ENCODE results near the gene TRIM43.
"Not testable (repeated sequence)": the region's sequence is repeated elsewhere in the genome, so short reads cannot be mapped to it uniquely, and the experiment has no call there.

- not testable (repeated sequence) for TF ChIP-seq CTCF (conservative IDR thresholded peaks at IDR 0.05; ENCODE audit: low read depth, low read length); POLR2A (IDR thresholded peaks at IDR 0.05; ENCODE audit: low read depth, low read length); RAD21 (IDR thresholded peaks at IDR 0.05; ENCODE audit: low read length); CEBPB (IDR thresholded peaks at IDR 0.05; ENCODE audit: low read depth, low read length)
Observed at GRCh38 chr2:95609764-95610163, 18.0 kb downstream of the TRIM43 start.

Data from IMR-90 (cell line).